HEK293 (cell line): ENCODE data around the gene PSMF1.

Source experiments
- CTCF ChIA-PET: fragments of 350-600 bp; formaldehyde crosslinking; extraction: SDS; loops from one replicate; lab custom pipeline; 2021; ENCODE audit warnings: antibody characterized with exemption; lab: Yijun Ruan, JAX
- POLR2A ChIA-PET: fragments of 300-600 bp; formaldehyde crosslinking; extraction: SDS; loops from one replicate; lab custom pipeline; 2020; ENCODE audit warnings: antibody characterized with exemption, inconsistent platforms; lab: Yijun Ruan, JAX
- H3K27ac ChIP-seq: fragments of 200-500 bp; sonication (Bioruptor generic); 2 replicates; pipeline ENCODE4 v1.5.1; 2014; ENCODE audit warnings: low read depth, low read length, control low read depth, inconsistent platforms; ENCODE audit errors: extremely low read depth
- H3K36me3 ChIP-seq, 2 experiments: fragments of 200-500 bp in 1 of 2; sonication (Bioruptor generic) in 1 of 2; 1 replicate in 1 of 2; 2 replicates in 1 of 2; pipeline ENCODE4 v1.5.1; 2014 to 2017; ENCODE audit warnings: inconsistent platforms in 2 of 2, low read length in 2 of 2; ENCODE audit not compliant: control insufficient read depth in 2 of 2, insufficient read depth in 1 of 2
- H3K4me1 ChIP-seq: fragments of 200-500 bp; sonication (Bioruptor generic); 2 replicates; pipeline ENCODE4 v1.5.1; 2014; ENCODE audit warnings: mild to moderate bottlenecking, low read length, inconsistent platforms; ENCODE audit not compliant: control insufficient read depth, insufficient read depth
- H3K4me3 ChIP-seq: 2 replicates; pipeline ENCODE4 v1.5.1; 2011; ENCODE audit warnings: low read depth, mild to moderate bottlenecking, control low read depth, low read length, moderate library complexity
- H3K9me3 ChIP-seq: fragments of 200-500 bp; sonication (Bioruptor generic); 2 replicates; pipeline ENCODE4 v1.5.1; 2014; ENCODE audit warnings: low read depth, low read length, inconsistent platforms; ENCODE audit not compliant: control insufficient read depth, insufficient read depth
- ZNF248 ChIP-seq: fragments of 450-650 bp; formaldehyde crosslinking; IDR thresholded peaks from 2 replicates; pipeline ENCODE4 v1.5.1; 2017; ENCODE audit warnings: missing biosample characterization, missing genetic modification characterization
- ZNF423 ChIP-seq: fragments of 450-650 bp; formaldehyde crosslinking; IDR thresholded peaks from 2 replicates; pipeline ENCODE4 v1.5.1; 2016; ENCODE audit warnings: missing biosample characterization, missing genetic modification characterization
- ZNF670 ChIP-seq: fragments of 450-650 bp; formaldehyde crosslinking; IDR thresholded peaks from 2 replicates; pipeline ENCODE4 v1.5.1; 2016; ENCODE audit warnings: missing biosample characterization, missing genetic modification characterization, low read depth
- TF ChIP-seq, protein P1 (sequence below): fragments of 450-650 bp; formaldehyde crosslinking; IDR thresholded peaks from 2 replicates; pipeline ENCODE4 v1.5.1; 2016; ENCODE audit warnings: missing biosample characterization, missing genetic modification characterization
- TF ChIP-seq, protein P2 (sequence below): fragments of 450-650 bp; formaldehyde crosslinking; IDR thresholded peaks from 2 replicates; pipeline ENCODE4 v1.5.1; 2016; ENCODE audit warnings: missing biosample characterization, missing genetic modification characterization
- TF ChIP-seq, protein P3 (sequence below): fragments of 450-650 bp; formaldehyde crosslinking; IDR thresholded peaks from 2 replicates; pipeline ENCODE4 v1.5.1; 2016; ENCODE audit warnings: missing biosample characterization, missing genetic modification characterization, borderline replicate concordance
- TF ChIP-seq, protein P4 (sequence below): fragments of 450-650 bp; formaldehyde crosslinking; IDR thresholded peaks from 2 replicates; pipeline ENCODE4 v1.5.1; 2017; ENCODE audit warnings: missing biosample characterization, missing genetic modification characterization
- TF ChIP-seq, protein P5 (sequence below): fragments of 450-650 bp; formaldehyde crosslinking; IDR thresholded peaks from 2 replicates; pipeline ENCODE4 v1.5.1; 2017; ENCODE audit warnings: missing biosample characterization, missing genetic modification characterization
- TF ChIP-seq, protein P6 (sequence below): fragments of 450-650 bp; formaldehyde crosslinking; conservative IDR thresholded peaks from 2 replicates; pipeline ENCODE4 v1.5.1; 2016; ENCODE audit warnings: low read depth, missing biosample characterization, missing genetic modification characterization

Gene PSMF1

DNA sequence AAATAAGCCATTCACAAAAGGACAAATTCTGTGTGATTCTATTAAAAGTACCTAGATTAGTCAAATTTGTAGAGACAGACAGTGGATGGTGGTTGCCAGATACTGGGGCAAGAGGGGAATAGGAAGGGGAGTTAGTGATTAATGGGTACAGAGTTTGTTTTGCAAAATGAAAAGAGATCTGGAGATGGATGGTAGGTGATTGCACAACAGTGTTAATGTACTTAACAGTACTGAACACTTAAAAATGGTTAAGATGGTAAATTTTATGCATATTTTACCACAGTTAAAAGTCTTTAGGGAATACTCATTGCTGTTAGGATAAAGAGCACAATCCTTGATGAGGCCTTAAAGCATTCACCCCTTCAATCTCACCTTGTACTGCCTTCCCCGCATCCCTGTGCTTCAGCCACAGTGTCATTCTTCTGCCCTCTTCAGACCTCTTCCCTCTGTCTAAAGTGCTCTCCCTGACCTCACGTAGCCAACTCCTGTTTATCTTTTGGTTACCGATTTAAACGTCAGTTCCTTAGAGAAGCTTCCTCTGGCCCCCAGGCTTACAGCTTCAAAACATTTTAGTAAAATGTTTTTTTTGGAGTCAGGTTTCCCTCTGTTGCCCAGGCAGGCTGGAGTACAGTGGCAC is 11.8 kb downstream of the PSMF1 start (continued):
- TF ChIP-seq, protein P1, sequence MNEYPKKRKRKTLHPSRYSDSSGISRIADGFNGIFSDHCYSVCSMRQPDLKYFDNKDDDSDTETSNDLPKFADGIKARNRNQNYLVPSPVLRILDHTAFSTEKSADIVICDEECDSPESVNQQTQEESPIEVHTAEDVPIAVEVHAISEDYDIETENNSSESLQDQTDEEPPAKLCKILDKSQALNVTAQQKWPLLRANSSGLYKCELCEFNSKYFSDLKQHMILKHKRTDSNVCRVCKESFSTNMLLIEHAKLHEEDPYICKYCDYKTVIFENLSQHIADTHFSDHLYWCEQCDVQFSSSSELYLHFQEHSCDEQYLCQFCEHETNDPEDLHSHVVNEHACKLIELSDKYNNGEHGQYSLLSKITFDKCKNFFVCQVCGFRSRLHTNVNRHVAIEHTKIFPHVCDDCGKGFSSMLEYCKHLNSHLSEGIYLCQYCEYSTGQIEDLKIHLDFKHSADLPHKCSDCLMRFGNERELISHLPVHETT (tag by site-specific recombination), result no peak
- TF ChIP-seq, protein P2, sequence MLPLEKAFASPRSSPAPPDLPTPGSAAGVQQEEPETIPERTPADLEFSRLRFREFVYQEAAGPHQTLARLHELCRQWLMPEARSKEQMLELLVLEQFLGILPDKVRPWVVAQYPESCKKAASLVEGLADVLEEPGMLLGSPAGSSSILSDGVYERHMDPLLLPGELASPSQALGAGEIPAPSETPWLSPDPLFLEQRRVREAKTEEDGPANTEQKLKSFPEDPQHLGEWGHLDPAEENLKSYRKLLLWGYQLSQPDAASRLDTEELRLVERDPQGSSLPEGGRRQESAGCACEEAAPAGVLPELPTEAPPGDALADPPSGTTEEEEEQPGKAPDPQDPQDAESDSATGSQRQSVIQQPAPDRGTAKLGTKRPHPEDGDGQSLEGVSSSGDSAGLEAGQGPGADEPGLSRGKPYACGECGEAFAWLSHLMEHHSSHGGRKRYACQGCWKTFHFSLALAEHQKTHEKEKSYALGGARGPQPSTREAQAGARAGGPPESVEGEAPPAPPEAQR (tag by site-specific recombination), result no peak
- TF ChIP-seq ZNF248 (tag by site-specific recombination), result no peak

DNA sequence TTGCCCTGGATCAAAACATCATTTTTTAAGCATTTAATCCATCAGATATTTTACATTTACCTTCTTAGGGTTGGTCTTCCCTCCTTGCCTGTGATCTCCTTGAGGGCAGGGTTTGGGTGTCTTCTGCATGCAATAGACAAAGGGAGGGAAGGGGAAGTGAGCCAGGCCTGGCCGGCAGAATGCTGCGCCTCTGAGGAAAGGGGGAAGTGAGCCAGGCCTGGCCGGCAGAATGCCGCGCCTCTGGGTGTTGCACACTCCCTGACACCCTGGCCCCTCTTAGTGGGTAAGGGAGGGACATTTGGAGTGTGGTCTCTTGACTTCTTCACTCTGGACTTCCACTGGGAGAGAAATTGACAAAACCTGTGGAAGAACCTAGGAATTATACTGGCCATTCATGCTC is 12.4 kb downstream of the PSMF1 start:
- H3K36me3 ChIP-seq, result peaks cover 72 to 90% of the 10 kb centered on the region in 2 experiments
- CTCF ChIA-PET, result interaction anchor here (1.4 kb wide), 1 partner anchor 55 kb away, joined by 3 read pairs; no protein-coding TSS in a partner anchor
- TF ChIP-seq, protein P3, sequence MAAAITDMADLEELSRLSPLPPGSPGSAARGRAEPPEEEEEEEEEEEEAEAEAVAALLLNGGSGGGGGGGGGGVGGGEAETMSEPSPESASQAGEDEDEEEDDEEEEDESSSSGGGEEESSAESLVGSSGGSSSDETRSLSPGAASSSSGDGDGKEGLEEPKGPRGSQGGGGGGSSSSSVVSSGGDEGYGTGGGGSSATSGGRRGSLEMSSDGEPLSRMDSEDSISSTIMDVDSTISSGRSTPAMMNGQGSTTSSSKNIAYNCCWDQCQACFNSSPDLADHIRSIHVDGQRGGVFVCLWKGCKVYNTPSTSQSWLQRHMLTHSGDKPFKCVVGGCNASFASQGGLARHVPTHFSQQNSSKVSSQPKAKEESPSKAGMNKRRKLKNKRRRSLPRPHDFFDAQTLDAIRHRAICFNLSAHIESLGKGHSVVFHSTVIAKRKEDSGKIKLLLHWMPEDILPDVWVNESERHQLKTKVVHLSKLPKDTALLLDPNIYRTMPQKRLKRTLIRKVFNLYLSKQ (tag by site-specific recombination), result no peak
- TF ChIP-seq, protein P4, sequence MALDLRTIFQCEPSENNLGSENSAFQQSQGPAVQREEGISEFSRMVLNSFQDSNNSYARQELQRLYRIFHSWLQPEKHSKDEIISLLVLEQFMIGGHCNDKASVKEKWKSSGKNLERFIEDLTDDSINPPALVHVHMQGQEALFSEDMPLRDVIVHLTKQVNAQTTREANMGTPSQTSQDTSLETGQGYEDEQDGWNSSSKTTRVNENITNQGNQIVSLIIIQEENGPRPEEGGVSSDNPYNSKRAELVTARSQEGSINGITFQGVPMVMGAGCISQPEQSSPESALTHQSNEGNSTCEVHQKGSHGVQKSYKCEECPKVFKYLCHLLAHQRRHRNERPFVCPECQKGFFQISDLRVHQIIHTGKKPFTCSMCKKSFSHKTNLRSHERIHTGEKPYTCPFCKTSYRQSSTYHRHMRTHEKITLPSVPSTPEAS (tag by site-specific recombination), result no peak
- TF ChIP-seq ZNF670, result no peak
- TF ChIP-seq ZNF423 (tag by site-specific recombination), result no peak
- TF ChIP-seq, protein P5, sequence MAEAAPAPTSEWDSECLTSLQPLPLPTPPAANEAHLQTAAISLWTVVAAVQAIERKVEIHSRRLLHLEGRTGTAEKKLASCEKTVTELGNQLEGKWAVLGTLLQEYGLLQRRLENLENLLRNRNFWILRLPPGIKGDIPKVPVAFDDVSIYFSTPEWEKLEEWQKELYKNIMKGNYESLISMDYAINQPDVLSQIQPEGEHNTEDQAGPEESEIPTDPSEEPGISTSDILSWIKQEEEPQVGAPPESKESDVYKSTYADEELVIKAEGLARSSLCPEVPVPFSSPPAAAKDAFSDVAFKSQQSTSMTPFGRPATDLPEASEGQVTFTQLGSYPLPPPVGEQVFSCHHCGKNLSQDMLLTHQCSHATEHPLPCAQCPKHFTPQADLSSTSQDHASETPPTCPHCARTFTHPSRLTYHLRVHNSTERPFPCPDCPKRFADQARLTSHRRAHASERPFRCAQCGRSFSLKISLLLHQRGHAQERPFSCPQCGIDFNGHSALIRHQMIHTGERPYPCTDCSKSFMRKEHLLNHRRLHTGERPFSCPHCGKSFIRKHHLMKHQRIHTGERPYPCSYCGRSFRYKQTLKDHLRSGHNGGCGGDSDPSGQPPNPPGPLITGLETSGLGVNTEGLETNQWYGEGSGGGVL (tag by site-specific recombination), result no peak
- TF ChIP-seq, protein P6, sequence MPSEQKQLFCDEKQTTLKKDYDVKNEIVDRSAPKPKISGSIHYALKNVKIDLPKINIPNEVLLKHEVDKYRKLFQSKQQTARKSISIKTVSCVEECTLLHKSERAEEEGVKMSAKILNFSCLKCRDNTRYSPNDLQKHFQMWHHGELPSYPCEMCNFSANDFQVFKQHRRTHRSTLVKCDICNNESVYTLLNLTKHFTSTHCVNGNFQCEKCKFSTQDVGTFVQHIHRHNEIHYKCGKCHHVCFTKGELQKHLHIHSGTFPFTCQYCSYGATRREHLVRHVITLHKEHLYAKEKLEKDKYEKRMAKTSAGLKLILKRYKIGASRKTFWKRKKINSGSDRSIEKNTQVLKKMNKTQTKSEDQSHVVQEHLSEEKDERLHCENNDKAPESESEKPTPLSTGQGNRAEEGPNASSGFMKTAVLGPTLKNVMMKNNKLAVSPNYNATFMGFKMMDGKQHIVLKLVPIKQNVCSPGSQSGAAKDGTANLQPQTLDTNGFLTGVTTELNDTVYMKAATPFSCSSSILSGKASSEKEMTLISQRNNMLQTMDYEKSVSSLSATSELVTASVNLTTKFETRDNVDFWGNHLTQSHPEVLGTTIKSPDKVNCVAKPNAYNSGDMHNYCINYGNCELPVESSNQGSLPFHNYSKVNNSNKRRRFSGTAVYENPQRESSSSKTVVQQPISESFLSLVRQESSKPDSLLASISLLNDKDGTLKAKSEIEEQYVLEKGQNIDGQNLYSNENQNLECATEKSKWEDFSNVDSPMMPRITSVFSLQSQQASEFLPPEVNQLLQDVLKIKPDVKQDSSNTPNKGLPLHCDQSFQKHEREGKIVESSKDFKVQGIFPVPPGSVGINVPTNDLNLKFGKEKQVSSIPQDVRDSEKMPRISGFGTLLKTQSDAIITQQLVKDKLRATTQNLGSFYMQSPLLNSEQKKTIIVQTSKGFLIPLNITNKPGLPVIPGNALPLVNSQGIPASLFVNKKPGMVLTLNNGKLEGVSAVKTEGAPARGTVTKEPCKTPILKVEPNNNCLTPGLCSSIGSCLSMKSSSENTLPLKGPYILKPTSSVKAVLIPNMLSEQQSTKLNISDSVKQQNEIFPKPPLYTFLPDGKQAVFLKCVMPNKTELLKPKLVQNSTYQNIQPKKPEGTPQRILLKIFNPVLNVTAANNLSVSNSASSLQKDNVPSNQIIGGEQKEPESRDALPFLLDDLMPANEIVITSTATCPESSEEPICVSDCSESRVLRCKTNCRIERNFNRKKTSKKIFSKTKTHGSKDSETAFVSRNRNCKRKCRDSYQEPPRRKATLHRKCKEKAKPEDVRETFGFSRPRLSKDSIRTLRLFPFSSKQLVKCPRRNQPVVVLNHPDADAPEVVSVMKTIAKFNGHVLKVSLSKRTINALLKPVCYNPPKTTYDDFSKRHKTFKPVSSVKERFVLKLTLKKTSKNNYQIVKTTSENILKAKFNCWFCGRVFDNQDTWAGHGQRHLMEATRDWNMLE (tag by site-specific recombination), result no peak
- no peak overlapping the region for H3K4me3 ChIP-seq
- POLR2A ChIA-PET, result no interaction called here
- H3K27ac ChIP-seq, result no peak overlapping the region
- no peaks in the 10 kb centered on the region for H3K9me3 ChIP-seq
- no peaks in the 10 kb centered on the region for H3K4me1 ChIP-seq
